Subcutaneous abdominal adipose tissue (tissue), 5 donors: ENCODE results near the gene PARD3.
A peak's percentile ranks its signal among the peaks of the same experiment; 100 is the strongest.

Source experiments
- H3K27ac ChIP-seq: one replicate; pipeline ENCODE4 v1.7.0; 2013; ENCODE audit warnings: low read depth, mild to moderate bottlenecking, inconsistent platforms, low read length, moderate library complexity
- H3K27me3 ChIP-seq, 5 donors: one replicate each; pipeline ENCODE4 v1.7.0; 2013; ENCODE audit warnings: low read length in 5 of 5, inconsistent platforms in 1 of 5; ENCODE audit not compliant: control insufficient read depth in 5 of 5, insufficient read depth in 4 of 5
- H3K36me3 ChIP-seq, 5 donors: one replicate each; pipeline ENCODE4 v1.7.0; 2013; ENCODE audit warnings: low read length in 5 of 5; ENCODE audit not compliant: control insufficient read depth in 5 of 5, insufficient read depth in 5 of 5
- H3K4me1 ChIP-seq, 5 donors: one replicate each; pipeline ENCODE4 v1.7.0; 2013; ENCODE audit warnings: low read length in 5 of 5, mild to moderate bottlenecking in 3 of 5, moderate library complexity in 1 of 5; ENCODE audit not compliant: control insufficient read depth in 5 of 5, insufficient read depth in 5 of 5
- H3K4me3 ChIP-seq, 5 donors: one replicate each; pipeline ENCODE4 v1.7.0; 2013; ENCODE audit warnings: low read length in 5 of 5, low read depth in 1 of 5
- H3K9ac ChIP-seq, 5 donors: one replicate each; pipeline ENCODE4 v1.7.0; 2013; ENCODE audit warnings: low read length in 5 of 5, mild to moderate bottlenecking in 4 of 5, moderate library complexity in 3 of 5
- H3K9me3 ChIP-seq, 5 donors: one replicate each; pipeline ENCODE4 v1.7.0; 2013; ENCODE audit warnings: low read length in 5 of 5; ENCODE audit not compliant: control insufficient read depth in 5 of 5
- donor health status: healthy.
- donor health status: healthy.
- donor health status: healthy.
- donor health status: healthy.
- donor health status: healthy.

PARD3 gene

DNA sequence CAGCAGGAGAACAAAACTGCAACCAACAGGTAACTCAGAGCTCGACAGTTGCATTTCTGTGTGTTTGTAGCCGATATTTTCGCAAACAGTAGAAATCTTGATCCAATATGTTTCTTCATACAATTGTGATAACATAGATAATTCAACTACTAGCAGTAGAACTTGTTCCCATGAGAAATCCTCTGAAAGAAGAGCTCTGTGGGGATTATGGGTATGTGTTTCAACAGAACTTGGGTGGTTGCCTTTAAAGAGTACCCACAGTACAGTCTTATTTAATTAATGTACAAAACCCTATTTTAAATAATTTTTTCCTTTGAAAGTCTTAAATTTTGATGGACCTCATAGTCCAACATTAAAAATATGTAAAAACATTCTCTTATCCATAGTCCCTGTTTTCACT is 266.1 kb downstream of the PARD3 start:
- Histone ChIP-seq H3K36me3 (no peaks in the 10 kb centered on the region), H3K9me3 (no peaks in the 10 kb centered on the region), H3K27me3 (no peaks in the 10 kb centered on the region), H3K9ac (no peak overlapping the region), H3K4me3 (peak overlapping the region in 1 of 5 donors; percentile 37), H3K27ac (no peak overlapping the region), H3K4me1 (peaks cover 0 to 11% (median 8%) of the 10 kb centered on the region in 5 donors)

- Histone ChIP-seq H3K36me3 (no peaks in the 10 kb centered on the region), H3K27ac (no peak overlapping the region), H3K9ac (no peak overlapping the region), H3K27me3 (no peaks in the 10 kb centered on the region), H3K4me1 (peaks cover 0 to 11% (median 8%) of the 10 kb centered on the region in 5 donors), H3K9me3 (no peaks in the 10 kb centered on the region), H3K4me3 (no peak overlapping the region)
Observed at GRCh38 chr10:34548466-34548865, 266.6 kb downstream of the PARD3 start.

- Histone ChIP-seq H3K4me3 (no peak overlapping the region), H3K9ac (no peak overlapping the region), H3K27ac (no peak overlapping the region), H3K27me3 (no peaks in the 10 kb centered on the region), H3K9me3 (no peaks in the 10 kb centered on the region), H3K36me3 (no peaks in the 10 kb centered on the region), H3K4me1 (peaks cover 0 to 11% (median 8%) of the 10 kb centered on the region in 5 donors)
Observed at GRCh38 chr10:34547695-34548094, 267.4 kb downstream of the PARD3 start.

DNA sequence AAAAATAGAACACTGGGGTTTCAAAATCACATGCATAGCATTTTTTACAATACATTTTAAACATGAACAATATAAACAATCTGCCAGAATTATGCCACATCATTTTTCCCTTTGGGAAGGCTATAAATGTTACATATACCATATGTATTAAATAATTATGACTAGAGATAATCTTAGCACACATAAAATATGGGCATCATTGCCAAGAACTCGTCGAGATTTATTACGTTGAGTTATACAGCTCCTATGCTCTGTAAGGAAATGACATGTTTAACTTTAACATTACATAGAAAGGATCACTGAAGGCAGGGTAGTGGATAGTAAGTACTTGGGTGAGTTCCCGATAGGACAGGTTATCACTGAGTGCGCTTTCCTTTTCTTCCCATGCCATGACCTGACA is 267.8 kb downstream of the PARD3 start:
- no peaks in the 10 kb centered on the region for H3K27me3 ChIP-seq

DNA sequence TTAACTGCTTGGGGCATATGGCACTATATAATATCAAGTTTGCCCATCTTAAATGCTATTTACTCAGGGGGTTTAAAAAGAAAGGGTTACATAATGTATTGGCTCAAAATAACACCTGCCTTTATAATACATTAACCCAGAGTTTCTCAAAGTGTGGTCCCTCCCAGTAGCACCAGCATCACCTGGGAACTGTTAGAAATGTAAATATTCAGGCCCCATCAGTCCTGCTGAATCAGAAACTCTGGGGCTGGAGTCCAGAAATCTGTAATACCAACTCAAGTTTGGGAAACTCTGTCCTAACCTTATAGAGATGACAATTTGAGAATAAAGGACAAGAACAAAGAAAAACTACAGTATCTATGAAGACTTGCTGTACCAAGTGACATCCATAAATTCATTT is 270.7 kb downstream of the PARD3 start:
- Histone ChIP-seq H3K9me3 (no peaks in the 10 kb centered on the region), H3K9ac (no peak overlapping the region), H3K27me3 (no peaks in the 10 kb centered on the region), H3K4me3 (no peak overlapping the region), H3K4me1 (peaks cover 0 to 20% (median 16%) of the 10 kb centered on the region in 5 donors), H3K36me3 (no peaks in the 10 kb centered on the region), H3K27ac (no peak overlapping the region)

More for the DNA sequence above, 267.8 kb downstream of the PARD3 start:
- Histone ChIP-seq H3K4me3 (no peak overlapping the region), H3K27ac (no peak overlapping the region), H3K4me1 (peaks cover 0 to 11% (median 8%) of the 10 kb centered on the region in 5 donors), H3K9me3 (no peaks in the 10 kb centered on the region), H3K36me3 (no peaks in the 10 kb centered on the region), H3K9ac (no peak overlapping the region)

DNA sequence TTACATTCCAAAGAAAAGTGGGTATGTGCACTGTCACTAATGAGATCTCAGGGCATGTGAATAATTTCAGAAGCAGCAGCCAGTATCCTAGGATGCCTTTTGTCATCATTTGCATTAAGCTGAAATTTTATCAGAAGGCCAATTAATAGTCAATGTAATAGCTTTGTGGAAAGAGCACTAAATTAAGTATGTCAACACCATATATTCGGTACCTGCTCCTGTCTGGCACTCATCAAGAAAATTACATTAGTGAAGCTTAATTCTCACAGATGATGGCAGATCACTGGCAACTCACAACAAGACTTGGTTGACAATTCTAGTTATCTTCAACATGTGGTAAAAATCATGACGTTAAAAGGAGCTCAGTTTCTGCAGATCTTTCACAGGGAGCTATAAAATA is 271.4 kb downstream of the PARD3 start:
- no peak overlapping the region for H3K9ac ChIP-seq
- peaks cover 0 to 20% (median 15%) of the 10 kb centered on the region in 5 donors for H3K4me1 ChIP-seq
- no peak overlapping the region for H3K27ac ChIP-seq
- no peak overlapping the region for H3K4me3 ChIP-seq
- H3K36me3 ChIP-seq, result no peaks in the 10 kb centered on the region
- H3K9me3 ChIP-seq, result no peaks in the 10 kb centered on the region
- no peaks in the 10 kb centered on the region for H3K27me3 ChIP-seq

DNA sequence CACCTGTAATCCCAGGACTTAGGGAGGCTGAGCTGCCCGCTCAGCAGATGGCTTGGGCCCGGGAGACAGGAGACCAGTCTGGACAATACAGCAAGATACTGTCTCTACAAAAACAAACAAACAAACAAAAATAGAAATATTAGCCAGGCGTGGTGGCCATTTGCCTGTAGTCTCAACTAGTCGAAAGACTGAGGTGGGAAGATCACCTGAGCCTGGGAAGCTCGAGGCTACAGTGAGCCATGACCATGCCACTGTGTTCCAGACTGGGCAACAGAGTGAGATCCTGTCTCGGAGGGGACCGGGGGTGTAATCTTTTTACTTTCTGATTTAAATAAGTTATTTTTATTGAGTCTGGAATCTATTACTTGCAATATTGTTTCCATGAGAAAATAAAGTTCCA is 274.6 kb downstream of the PARD3 start:
- H3K27me3 ChIP-seq, result no peaks in the 10 kb centered on the region
- no peak overlapping the region for H3K9ac ChIP-seq
- no peak overlapping the region for H3K4me3 ChIP-seq
- no peak overlapping the region for H3K27ac ChIP-seq
- peaks cover 0 to 24% (median 17%) of the 10 kb centered on the region in 5 donors for H3K4me1 ChIP-seq
- no peaks in the 10 kb centered on the region for H3K36me3 ChIP-seq
- H3K9me3 ChIP-seq, result no peaks in the 10 kb centered on the region

DNA sequence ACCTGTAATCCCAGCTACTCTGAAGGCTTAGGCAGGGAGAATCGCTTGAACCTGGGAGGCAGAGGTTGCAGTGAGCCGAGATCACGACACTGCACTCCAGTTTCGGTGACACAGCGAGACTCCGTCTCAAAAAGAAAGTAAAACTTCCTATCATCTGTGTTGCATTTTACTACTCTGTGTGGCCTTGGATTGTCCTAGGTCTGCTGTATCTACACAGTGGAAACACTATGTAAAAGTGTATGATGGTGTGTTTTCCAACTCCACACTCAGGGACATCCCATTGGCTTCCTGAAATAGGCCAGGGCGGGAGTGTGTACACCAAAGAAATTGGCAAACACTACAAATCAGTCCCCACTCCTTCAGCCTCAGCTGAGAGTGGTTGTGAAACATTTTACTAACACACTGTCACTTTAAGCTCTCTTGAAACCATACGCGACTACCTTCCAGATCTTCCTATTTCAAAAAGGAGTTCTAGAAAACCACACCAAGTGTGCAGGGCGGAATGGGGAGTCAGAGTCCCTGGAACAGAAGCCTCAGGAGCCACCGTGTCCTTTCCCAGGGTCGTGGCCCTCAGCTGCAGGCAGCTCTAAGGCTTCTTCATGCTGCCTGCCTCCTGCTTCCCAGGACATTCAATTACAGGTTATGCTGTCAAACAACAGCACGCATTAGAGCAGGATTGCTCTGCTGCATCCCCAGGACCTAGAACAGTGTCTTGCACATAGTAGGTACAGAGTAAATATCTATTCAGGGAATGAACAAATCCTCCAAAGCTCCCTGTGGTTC is 275.4 kb downstream of the PARD3 start:
- peak overlapping the region; percentile 64 for H3K27ac ChIP-seq
- H3K4me3 ChIP-seq, result peak overlapping the region; percentile 48 to 85 (median 65)
- no peaks in the 10 kb centered on the region for H3K36me3 ChIP-seq
- no peaks in the 10 kb centered on the region for H3K9me3 ChIP-seq
- H3K9ac ChIP-seq, result peak overlapping the region; percentile 15 to 71 (median 62)
- H3K4me1 ChIP-seq, result peaks cover 0 to 24% (median 17%) of the 10 kb centered on the region in 5 donors
- H3K27me3 ChIP-seq, result no peaks in the 10 kb centered on the region

- Histone ChIP-seq H3K4me3 (peak overlapping the region; percentile 27 to 81 (median 43)), H3K9me3 (no peaks in the 10 kb centered on the region), H3K27me3 (no peaks in the 10 kb centered on the region), H3K27ac (no peak overlapping the region), H3K9ac (peak overlapping the region in 2 of 5 donors; percentile 6 to 24), H3K4me1 (peaks cover 0 to 24% (median 17%) of the 10 kb centered on the region in 5 donors), H3K36me3 (no peaks in the 10 kb centered on the region)
Observed at GRCh38 chr10:34538281-34538829, 276.7 kb downstream of the PARD3 start.

DNA sequence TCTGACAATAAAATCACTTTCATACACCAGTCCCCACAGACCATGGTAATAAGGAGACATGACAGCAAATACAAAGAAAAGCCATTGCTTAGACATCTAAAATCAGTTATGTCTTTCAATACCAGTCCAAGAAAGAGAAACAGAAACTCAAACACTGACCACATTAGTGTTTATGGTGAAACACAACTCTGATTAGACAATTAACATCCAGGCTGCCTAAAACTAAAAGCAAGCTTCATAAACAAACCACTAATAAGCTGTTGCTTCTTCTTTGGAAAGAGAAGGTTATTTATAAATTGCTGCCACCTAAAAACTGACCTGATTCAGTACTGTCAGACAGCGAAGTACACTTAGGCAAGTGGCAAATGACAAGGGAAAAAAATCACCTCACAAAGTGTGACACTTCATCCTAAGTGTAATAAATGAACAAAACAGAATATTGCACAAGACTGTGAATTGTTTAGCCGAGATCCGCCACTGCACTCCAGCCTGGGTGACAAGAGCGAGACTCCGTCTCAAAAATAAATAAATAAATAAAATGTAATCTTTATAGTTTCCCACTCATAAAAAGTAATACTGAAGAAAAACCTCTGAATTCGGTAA is 277.4 kb downstream of the PARD3 start:
- Histone ChIP-seq H3K9me3 (no peaks in the 10 kb centered on the region), H3K9ac (no peak overlapping the region), H3K4me3 (peak overlapping the region in 4 of 5 donors; percentile 27 to 81 (median 46)), H3K4me1 (peaks cover 0 to 24% (median 17%) of the 10 kb centered on the region in 5 donors), H3K27ac (no peak overlapping the region), H3K27me3 (no peaks in the 10 kb centered on the region), H3K36me3 (no peaks in the 10 kb centered on the region)
